Ovary (tissue), 9 donors: ENCODE data around the gene FAM83D. TPM values are rescaled to one million over a fixed set of nuclear protein-coding genes. Genes with fewer than 3 reads are reported as not detected.

Experiments used
- DNase-seq, 5 donors: peaks; one replicate each; pipeline ENCODE4 v3.0.0-alpha.2; 2019 to 2020
- H3K27ac ChIP-seq, 2 donors: fragments of 200-600 bp; one replicate each; pipeline versions ENCODE4 v1.5.1 to v1.8.0; 2019 to 2022
- H3K27me3 ChIP-seq: fragments of 200-600 bp; one replicate; pipeline ENCODE4 v1.8.0; 2022
- H3K36me3 ChIP-seq: fragments of 200-600 bp; sonication (generic); one replicate; pipeline ENCODE4 v1.5.1; 2019
- H3K4me1 ChIP-seq: one replicate; pipeline ENCODE4 v1.8.1; 2013; ENCODE audit warnings: mild to moderate bottlenecking, moderate library complexity; ENCODE audit not compliant: insufficient read depth
- H3K4me3 ChIP-seq: fragments of 200-600 bp; sonication (generic); one replicate; pipeline ENCODE4 v1.5.1; 2017
- H3K9me3 ChIP-seq, 2 donors: fragments of 200-600 bp in 1 of 2; sonication (generic) in 1 of 2; one replicate each; pipeline versions ENCODE4 v1.5.1 to v1.8.1; 2013 to 2019; ENCODE audit warnings: mild to moderate bottlenecking in 1 of 2, moderate library complexity in 1 of 2
- CTCF ChIP-seq, 3 donors: fragments of 450-650 bp in 2 of 3; fragments of 200-600 bp in 1 of 3; IDR thresholded peaks; one replicate each; pipeline versions ENCODE4 v1.5.1 to v1.8.0; 2016 to 2022; ENCODE audit warnings: antibody characterized with exemption in 3 of 3, mild to moderate bottlenecking in 1 of 3
- EP300 ChIP-seq: sonication (generic); formaldehyde crosslinking; IDR thresholded peaks from one replicate; pipeline ENCODE4 v1.6.1; 2017; ENCODE audit warnings: antibody characterized with exemption
- POLR2A ChIP-seq: fragments of 450-650 bp; IDR thresholded peaks from one replicate; pipeline ENCODE4 v1.6.1; 2017; ENCODE audit warnings: antibody characterized with exemption, mild to moderate bottlenecking, moderate library complexity
- WGBS, 3 donors: extraction: QIAGEN DNeasy Blood & Tissue Kit in 1 of 3; methylation state at CpG; one replicate each; pipeline versions ENCODE4 v1.1.5 to v1.1.7; 2013 to 2017; 5-methylcytosine and 5-hydroxymethylcytosine counted together
- intact Hi-C, 4 donors: fragments of 100-400 bp; cut with DNase I; formaldehyde crosslinking; loops; one replicate each; pipeline versions ENCODE4 v1.11.0 to v1.15.1; 2022 to 2023
- polyA plus RNA-seq, 2 donors: library from polyadenylated mRNA; stranded (reverse); fragments of 200-250 nt in 1 of 2; fragments of 350-450 nt in 1 of 2; fragmentation: Illumina TruSeq in 1 of 2; extraction: RNeasy Lipid Tissue Mini Kit (QIAGEN cat#74804) in 1 of 2; gene quantifications; one replicate each; pipeline ENCODE4 v1.2.3, GENCODE V29; 2013 to 2014
- total RNA-seq, 7 donors: library from RNA; depleted of rRNA in 2 of 7; stranded (reverse); fragments of >200 nt in 2 of 7; fragmentation: NEBNext Ultra II Directional in 3 of 7; extraction: Animal tissue kit (Norgen Biotek cat#: 25700) in 3 of 7; gene quantifications; one replicate each; pipeline versions ENCODE4 v1.1.0 to v1.2.4, GENCODE V29; 2016 to 2023
- donor health status: DM: no; HTN: no; CAD: no; lungs with moderate emphysema.
- donor health status: DM: no; HTN: no; CAD: no.
- donor health status: Bipolar disorder and iron deficiency.
- donor health status: DM: yes; HTN: yes; CAD: no.
- donor health status: DM: no; HTN: no; CAD: no.
- donor health status: DM: yes; HTN: yes; CAD: no.

FAM83D gene
- total and polyA plus RNA-seq, 9 donors, result 0.18 to 2.5 (median 0.62) TPM; not detected in 1

- no peak for DNase-seq
- no peaks in the 10 kb centered on the region for H3K9me3 ChIP-seq
- intact Hi-C loops, result no loop called here
- TF ChIP-seq EP300 (no peak), CTCF (IDR thresholded peaks at IDR 0.05) (no peak), POLR2A (no peak)
- H3K4me3 ChIP-seq, result no peak overlapping the region
- H3K36me3 ChIP-seq, result no peaks in the 10 kb centered on the region
- 92 to 94% (median 93%) methylated on average over 5 of the region's 5 CpGs for WGBS, 3 donors
- H3K4me1 ChIP-seq, result no peaks in the 10 kb centered on the region
- H3K27ac ChIP-seq, result no peak overlapping the region
- no peaks in the 10 kb centered on the region for H3K27me3 ChIP-seq
Measured at GRCh38 chr20:38941726-38942389, 15.6 kb downstream of the FAM83D start.

- TF ChIP-seq CTCF (IDR thresholded peaks at IDR 0.05), result no peak
- TF ChIP-seq POLR2A, result no peak
- TF ChIP-seq EP300, result no peak
- H3K9me3 ChIP-seq, result no peaks in the 10 kb centered on the region
- intact Hi-C loops, result no loop called here
- H3K27me3 ChIP-seq, result no peaks in the 10 kb centered on the region
- H3K4me3 ChIP-seq, result no peak overlapping the region
- no peaks in the 10 kb centered on the region for H3K4me1 ChIP-seq
- 78 to 95% (median 93%) methylated on average over 3 of the region's 3 CpGs for WGBS, 3 donors
- no peak overlapping the region for H3K27ac ChIP-seq
- DNase-seq, result no peak
- H3K36me3 ChIP-seq, result no peaks in the 10 kb centered on the region
Measured at GRCh38 chr20:38945012-38945411, 18.8 kb downstream of the FAM83D start.

GRCh38 chr20:38946836-38947235 is 20.6 kb downstream of the FAM83D start:
- no peaks in the 10 kb centered on the region for H3K36me3 ChIP-seq
- no peak overlapping the region for H3K4me3 ChIP-seq
- no peaks in the 10 kb centered on the region for H3K27me3 ChIP-seq
- H3K9me3 ChIP-seq, result no peaks in the 10 kb centered on the region
- H3K27ac ChIP-seq, result no peak overlapping the region
- TF ChIP-seq EP300 (no peak), POLR2A (no peak), CTCF (IDR thresholded peaks at IDR 0.05) (no peak)
- no peak for DNase-seq
- intact Hi-C loops, result no loop called here
- H3K4me1 ChIP-seq, result no peaks in the 10 kb centered on the region
- WGBS, 3 donors, result 92 to 95% (median 95%) methylated on average over 3 of the region's 3 CpGs

GRCh38 chr20:38947931-38948362 is 21.7 kb downstream of the FAM83D start:
- H3K4me1 ChIP-seq, result no peaks in the 10 kb centered on the region
- H3K4me3 ChIP-seq, result no peak overlapping the region
- intact Hi-C loops, result no loop called here
- H3K36me3 ChIP-seq, result no peaks in the 10 kb centered on the region
- H3K27ac ChIP-seq, result no peak overlapping the region
- 80 to 88% (median 82%) methylated on average over 7 of the region's 7 CpGs for WGBS, 3 donors
- DNase-seq, result no peak
- TF ChIP-seq POLR2A (no peak), EP300 (no peak), CTCF (IDR thresholded peaks at IDR 0.05) (no peak)
- H3K27me3 ChIP-seq, result no peaks in the 10 kb centered on the region
- no peaks in the 10 kb centered on the region for H3K9me3 ChIP-seq
